GM23338 (cell line): ENCODE results near the gene MICALL2. TPM values are rescaled to one million over a fixed set of nuclear protein-coding genes. Genes with fewer than 3 reads are reported as not detected.
A peak's percentile ranks its signal among the peaks of the same experiment; 100 is the strongest.

ENCODE experiments used
- ATAC-seq: fragments of 200-7000 bp; cut with Tn5 transposase; 3 replicates; pipeline ENCODE4 v1.9.1; 2020
- DNase-seq: peaks from one replicate; pipeline ENCODE4 v3.0.0-alpha.2; 2015; ENCODE audit warnings: low spot score
- H2AFZ ChIP-seq: fragments of 200-600 bp; sonication (generic); 2 replicates; pipeline ENCODE4 v1.8.0; 2016; ENCODE audit warnings: antibody characterized with exemption, mild to moderate bottlenecking, moderate library complexity
- H3F3A ChIP-seq: fragments of 200-600 bp; sonication (generic); replicated peaks from 2 replicates; pipeline ENCODE4 v1.8.0; 2017; ENCODE audit warnings: antibody characterized with exemption, mixed run types, low read depth
- H3K27ac ChIP-seq: fragments of 200-600 bp; sonication (generic); 2 replicates; pipeline ENCODE4 v1.6.1; 2016; ENCODE audit warnings: low read depth
- H3K27me3 ChIP-seq: fragments of 200-600 bp; sonication (generic); 2 replicates; pipeline ENCODE4 v1.8.0; 2016; ENCODE audit warnings: mild to moderate bottlenecking, mixed run types, moderate library complexity; ENCODE audit not compliant: insufficient read depth
- H3K36me3 ChIP-seq: fragments of 200-600 bp; sonication (generic); 2 replicates; pipeline ENCODE4 v1.8.0; 2016; ENCODE audit warnings: mild to moderate bottlenecking; ENCODE audit not compliant: insufficient read depth
- H3K4me1 ChIP-seq: fragments of 200-600 bp; sonication (generic); 2 replicates; pipeline ENCODE4 v1.8.0; 2016; ENCODE audit warnings: mild to moderate bottlenecking, moderate library complexity; ENCODE audit not compliant: insufficient read depth
- H3K4me2 ChIP-seq: fragments of 200-600 bp; sonication (generic); 2 replicates; pipeline ENCODE4 v1.7.1; 2017; ENCODE audit warnings: mixed run types
- H3K4me3 ChIP-seq: fragments of 200-600 bp; sonication (generic); 2 replicates; pipeline ENCODE4 v1.6.1; 2016; ENCODE audit warnings: mixed run types
- H3K79me2 ChIP-seq: fragments of 200-600 bp; sonication (generic); replicated peaks from 2 replicates; pipeline ENCODE4 v1.8.0; 2017; ENCODE audit warnings: mild to moderate bottlenecking; ENCODE audit not compliant: insufficient read depth
- H3K9me2 ChIP-seq: fragments of 200-600 bp; sonication (generic); 2 replicates; pipeline ENCODE4 v1.8.0; 2017; ENCODE audit not compliant: insufficient read depth
- H4K20me1 ChIP-seq: fragments of 200-600 bp; sonication (generic); replicated peaks from 2 replicates; pipeline ENCODE4 v1.8.0; 2017; ENCODE audit warnings: mild to moderate bottlenecking; ENCODE audit not compliant: insufficient read depth
- H3K27ac Mint-ChIP-seq: 2 replicates; pipeline ENCODE4 v1.8.0; 2020; ENCODE audit warnings: inconsistent platforms, mild to moderate bottlenecking, moderate library complexity, mixed read lengths
- H3K27me3 Mint-ChIP-seq: 3 replicates; pipeline ENCODE4 v1.8.0; 2022; ENCODE audit warnings: low read depth, mild to moderate bottlenecking, moderate library complexity, mixed read lengths, inconsistent platforms; ENCODE audit not compliant: insufficient read depth, poor library complexity
- H3K36me3 Mint-ChIP-seq: 3 replicates; pipeline ENCODE4 v1.8.0; 2021; ENCODE audit warnings: low read depth, mild to moderate bottlenecking, inconsistent platforms, moderate library complexity, mixed read lengths
- H3K4me1 Mint-ChIP-seq: 3 replicates; pipeline ENCODE4 v1.8.0; 2020; ENCODE audit warnings: mild to moderate bottlenecking, inconsistent platforms, mixed read lengths
- H3K4me3 Mint-ChIP-seq: 3 replicates; pipeline ENCODE4 v1.8.0; 2021; ENCODE audit warnings: moderate library complexity, mild to moderate bottlenecking, inconsistent platforms, mixed read lengths
- H3K9me3 Mint-ChIP-seq: 3 replicates; pipeline ENCODE4 v1.8.0; 2020; ENCODE audit warnings: moderate library complexity, mild to moderate bottlenecking, inconsistent platforms, mixed read lengths
- CREB1 ChIP-seq: fragments of 250-450 bp; sonication (Bioruptor Pico); IDR thresholded peaks from 2 replicates; pipeline ENCODE4 v1.5.0; 2020; ENCODE audit warnings: low read depth, mild to moderate bottlenecking, moderate library complexity
- ETS1 ChIP-seq: IDR thresholded peaks from 2 replicates; pipeline ENCODE4 v1.6.1; 2016; ENCODE audit warnings: antibody characterized with exemption
- EZH2 ChIP-seq: fragments of 200-600 bp; sonication (generic); IDR thresholded peaks from one replicate; pipeline ENCODE4 v1.8.0; 2017; ENCODE audit warnings: antibody characterized with exemption, mild to moderate bottlenecking, low read depth; ENCODE audit not compliant: unreplicated experiment
- EZH2phosphoT487 ChIP-seq: fragments of 200-600 bp; sonication (generic); IDR thresholded peaks from one replicate; pipeline ENCODE4 v1.8.1; 2018; ENCODE audit warnings: antibody characterized with exemption; ENCODE audit not compliant: unreplicated experiment
- JUNB ChIP-seq: IDR thresholded peaks from one replicate; pipeline ENCODE4 v1.6.1; 2016; ENCODE audit warnings: antibody characterized with exemption; ENCODE audit not compliant: unreplicated experiment
- NANOG ChIP-seq: IDR thresholded peaks from 2 replicates; pipeline ENCODE4 v1.6.1; 2016; ENCODE audit warnings: antibody characterized with exemption, borderline replicate concordance
- POLR2AphosphoS5 ChIP-seq: IDR thresholded peaks from 2 replicates; pipeline ENCODE4 v1.6.1; 2016; ENCODE audit warnings: antibody characterized with exemption, low read depth
- STAT1 ChIP-seq: IDR thresholded peaks from one replicate; pipeline ENCODE4 v1.6.1; 2016; ENCODE audit warnings: antibody characterized with exemption; ENCODE audit not compliant: unreplicated experiment
- ZNF114 ChIP-seq: fragments of 250-450 bp; sonication (Bioruptor Pico); IDR thresholded peaks from 2 replicates; pipeline ENCODE4 v1.5.0; 2020; ENCODE audit warnings: mild to moderate bottlenecking, moderate library complexity
- ZNF331 ChIP-seq: fragments of 250-450 bp; sonication (Bioruptor Pico); IDR thresholded peaks from 2 replicates; pipeline ENCODE4 v1.5.0; 2020; ENCODE audit warnings: low read depth, mild to moderate bottlenecking, moderate library complexity
- ZNF462 ChIP-seq: fragments of 250-450 bp; sonication (Bioruptor Pico); IDR thresholded peaks from 2 replicates; pipeline ENCODE4 v1.5.0; 2020; ENCODE audit warnings: mild to moderate bottlenecking, moderate library complexity
- polyA plus RNA-seq: library from polyadenylated mRNA; unstranded; fragments of >200 nt; fragmentation: Nextera tagmentation; extraction: Ambion mirVana; gene quantifications from 2 replicates; pipeline ENCODE4 v1.2.1, GENCODE V29; 2016
- total RNA-seq: library from RNA; depleted of rRNA; stranded (reverse); fragments of >200 nt; shearing (Covaris generic); gene quantifications from 2 replicates; pipeline ENCODE4 v1.2.3, GENCODE V29; 2014
- TF ChIP-seq, protein P1 (sequence below), 2 experiments: fragments of 200-600 bp in 1 of 2; sonication (generic) in 1 of 2; conservative IDR thresholded peaks; 2 replicates each; pipeline versions ENCODE4 v1.5.1 to v1.6.1; 2016 to 2017; ENCODE audit warnings: antibody characterized with exemption in 2 of 2, low read depth in 2 of 2, mild to moderate bottlenecking in 2 of 2, moderate library complexity in 1 of 2
- TF ChIP-seq, protein P2 (sequence below): IDR thresholded peaks from one replicate; pipeline ENCODE4 v1.6.1; 2018; ENCODE audit warnings: antibody characterized with exemption; ENCODE audit not compliant: unreplicated experiment

The MICALL2 gene
- total and polyA plus RNA-seq, 2 experiments from 2014 or later: 7.0 to 13.0 TPM

GRCh38 chr7:1460821-1461645, 1.8 kb upstream of the MICALL2 start:
- Histone ChIP-seq H3K27ac (no peak overlapping the region), H3K79me2 (no peaks in the 10 kb centered on the region), H4K20me1 (no peaks in the 10 kb centered on the region; the same call in 1 of the 2 replicates), H3K4me1 (peaks cover 6% of the 10 kb centered on the region; the same call in 1 of the 2 replicates), H3K4me3 (no peak overlapping the region), H3K4me2 (no peak overlapping the region), H3K36me3 (no peaks in the 10 kb centered on the region), H2AFZ (no peak overlapping the region), H3K9me2 (no peaks in the 10 kb centered on the region), H3K27me3 (no peaks in the 10 kb centered on the region), H3F3A (no peaks in the 10 kb centered on the region; the same call in 1 of the 2 replicates)
- Mint-ChIP-seq H3K36me3 (no peaks in the 10 kb centered on the region), H3K27ac (no peak overlapping the region), H3K9me3 (no peaks in the 10 kb centered on the region), H3K27me3 (peaks cover 15% of the 10 kb centered on the region), H3K4me1 (peaks cover 18% of the 10 kb centered on the region; the same call in 2 of the 3 replicates), H3K4me3 (no peak overlapping the region)
- TF ChIP-seq ZNF331 (CRISPR knock-in tag) (no peak), JUNB (no peak), CREB1 (no peak), ZNF114 (CRISPR knock-in tag) (no peak), POLR2AphosphoS5 (no peak), ETS1 (no peak), EZH2 (no peak), NANOG (no peak), STAT1 (no peak), EZH2phosphoT487 (no peak), ZNF462 (CRISPR knock-in tag) (no peak)
- TF ChIP-seq, protein P1, sequence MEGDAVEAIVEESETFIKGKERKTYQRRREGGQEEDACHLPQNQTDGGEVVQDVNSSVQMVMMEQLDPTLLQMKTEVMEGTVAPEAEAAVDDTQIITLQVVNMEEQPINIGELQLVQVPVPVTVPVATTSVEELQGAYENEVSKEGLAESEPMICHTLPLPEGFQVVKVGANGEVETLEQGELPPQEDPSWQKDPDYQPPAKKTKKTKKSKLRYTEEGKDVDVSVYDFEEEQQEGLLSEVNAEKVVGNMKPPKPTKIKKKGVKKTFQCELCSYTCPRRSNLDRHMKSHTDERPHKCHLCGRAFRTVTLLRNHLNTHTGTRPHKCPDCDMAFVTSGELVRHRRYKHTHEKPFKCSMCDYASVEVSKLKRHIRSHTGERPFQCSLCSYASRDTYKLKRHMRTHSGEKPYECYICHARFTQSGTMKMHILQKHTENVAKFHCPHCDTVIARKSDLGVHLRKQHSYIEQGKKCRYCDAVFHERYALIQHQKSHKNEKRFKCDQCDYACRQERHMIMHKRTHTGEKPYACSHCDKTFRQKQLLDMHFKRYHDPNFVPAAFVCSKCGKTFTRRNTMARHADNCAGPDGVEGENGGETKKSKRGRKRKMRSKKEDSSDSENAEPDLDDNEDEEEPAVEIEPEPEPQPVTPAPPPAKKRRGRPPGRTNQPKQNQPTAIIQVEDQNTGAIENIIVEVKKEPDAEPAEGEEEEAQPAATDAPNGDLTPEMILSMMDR (conservative IDR thresholded peaks at IDR 0.05; ENCODE audit: low read depth in 2 of 2): no peak
- TF ChIP-seq, protein P2, sequence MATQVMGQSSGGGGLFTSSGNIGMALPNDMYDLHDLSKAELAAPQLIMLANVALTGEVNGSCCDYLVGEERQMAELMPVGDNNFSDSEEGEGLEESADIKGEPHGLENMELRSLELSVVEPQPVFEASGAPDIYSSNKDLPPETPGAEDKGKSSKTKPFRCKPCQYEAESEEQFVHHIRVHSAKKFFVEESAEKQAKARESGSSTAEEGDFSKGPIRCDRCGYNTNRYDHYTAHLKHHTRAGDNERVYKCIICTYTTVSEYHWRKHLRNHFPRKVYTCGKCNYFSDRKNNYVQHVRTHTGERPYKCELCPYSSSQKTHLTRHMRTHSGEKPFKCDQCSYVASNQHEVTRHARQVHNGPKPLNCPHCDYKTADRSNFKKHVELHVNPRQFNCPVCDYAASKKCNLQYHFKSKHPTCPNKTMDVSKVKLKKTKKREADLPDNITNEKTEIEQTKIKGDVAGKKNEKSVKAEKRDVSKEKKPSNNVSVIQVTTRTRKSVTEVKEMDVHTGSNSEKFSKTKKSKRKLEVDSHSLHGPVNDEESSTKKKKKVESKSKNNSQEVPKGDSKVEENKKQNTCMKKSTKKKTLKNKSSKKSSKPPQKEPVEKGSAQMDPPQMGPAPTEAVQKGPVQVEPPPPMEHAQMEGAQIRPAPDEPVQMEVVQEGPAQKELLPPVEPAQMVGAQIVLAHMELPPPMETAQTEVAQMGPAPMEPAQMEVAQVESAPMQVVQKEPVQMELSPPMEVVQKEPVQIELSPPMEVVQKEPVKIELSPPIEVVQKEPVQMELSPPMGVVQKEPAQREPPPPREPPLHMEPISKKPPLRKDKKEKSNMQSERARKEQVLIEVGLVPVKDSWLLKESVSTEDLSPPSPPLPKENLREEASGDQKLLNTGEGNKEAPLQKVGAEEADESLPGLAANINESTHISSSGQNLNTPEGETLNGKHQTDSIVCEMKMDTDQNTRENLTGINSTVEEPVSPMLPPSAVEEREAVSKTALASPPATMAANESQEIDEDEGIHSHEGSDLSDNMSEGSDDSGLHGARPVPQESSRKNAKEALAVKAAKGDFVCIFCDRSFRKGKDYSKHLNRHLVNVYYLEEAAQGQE: no peak
- ATAC-seq (no peak), DNase-seq (peak; percentile 66)
